BJ (cell line): ENCODE measurements around the gene YIF1B. TPM values are rescaled to one million over a fixed set of nuclear protein-coding genes. Genes with fewer than 3 reads are reported as not detected.

ENCODE experiments used
- CTCF ChIA-PET: fragments of 350-600 bp; formaldehyde crosslinking; extraction: SDS; loops from one replicate; lab custom pipeline; 2021; ENCODE audit warnings: antibody characterized with exemption, inconsistent platforms; lab: Yijun Ruan, JAX
- POLR2A ChIA-PET: fragments of 300-600 bp; sonication (Branson Sonifier 250); formaldehyde crosslinking; extraction: SDS; loops from one replicate; lab custom pipeline; 2021; ENCODE audit warnings: antibody characterized with exemption; lab: Charles Lee
- DNase-seq: peaks from one replicate; pipeline ENCODE4 v3.0.0-alpha.2; 2011; ENCODE audit warnings: low read depth
- H3K27me3 ChIP-seq: 2 replicates; pipeline ENCODE4 v1.6.0; 2011; ENCODE audit warnings: low read length; ENCODE audit not compliant: control insufficient read depth, insufficient read depth
- H3K36me3 ChIP-seq: 2 replicates; pipeline ENCODE4 v1.5.1; 2011; ENCODE audit warnings: low read length; ENCODE audit not compliant: control insufficient read depth, insufficient read depth
- H3K4me3 ChIP-seq: 2 replicates; pipeline ENCODE4 v1.5.1; 2011; ENCODE audit warnings: low read depth, mild to moderate bottlenecking, control low read depth, low read length
- polyA plus RNA-seq: library from polyadenylated mRNA; depleted of rRNA; stranded (reverse); fragments of >200 nt; gene quantifications from 2 replicates; pipeline ENCODE4 v1.2.3, GENCODE V29; 2011
- TF ChIP-seq, protein P1 (sequence below): IDR thresholded peaks from 2 replicates; pipeline ENCODE4 v1.5.1; 2011; ENCODE audit warnings: low read depth, mild to moderate bottlenecking, control low read depth, inconsistent platforms, low read length, moderate library complexity; ENCODE audit not compliant: insufficient read depth

The YIF1B gene
- polyA plus RNA-seq, 1 experiment, result 211 TPM

GRCh38 chr19:38294090-38294489 is 21.7 kb downstream of the YIF1B start:
- no peak overlapping the region for H3K4me3 ChIP-seq
- DNase-seq, result no peak
- no peaks in the 10 kb centered on the region for H3K36me3 ChIP-seq
- TF ChIP-seq, protein P1, sequence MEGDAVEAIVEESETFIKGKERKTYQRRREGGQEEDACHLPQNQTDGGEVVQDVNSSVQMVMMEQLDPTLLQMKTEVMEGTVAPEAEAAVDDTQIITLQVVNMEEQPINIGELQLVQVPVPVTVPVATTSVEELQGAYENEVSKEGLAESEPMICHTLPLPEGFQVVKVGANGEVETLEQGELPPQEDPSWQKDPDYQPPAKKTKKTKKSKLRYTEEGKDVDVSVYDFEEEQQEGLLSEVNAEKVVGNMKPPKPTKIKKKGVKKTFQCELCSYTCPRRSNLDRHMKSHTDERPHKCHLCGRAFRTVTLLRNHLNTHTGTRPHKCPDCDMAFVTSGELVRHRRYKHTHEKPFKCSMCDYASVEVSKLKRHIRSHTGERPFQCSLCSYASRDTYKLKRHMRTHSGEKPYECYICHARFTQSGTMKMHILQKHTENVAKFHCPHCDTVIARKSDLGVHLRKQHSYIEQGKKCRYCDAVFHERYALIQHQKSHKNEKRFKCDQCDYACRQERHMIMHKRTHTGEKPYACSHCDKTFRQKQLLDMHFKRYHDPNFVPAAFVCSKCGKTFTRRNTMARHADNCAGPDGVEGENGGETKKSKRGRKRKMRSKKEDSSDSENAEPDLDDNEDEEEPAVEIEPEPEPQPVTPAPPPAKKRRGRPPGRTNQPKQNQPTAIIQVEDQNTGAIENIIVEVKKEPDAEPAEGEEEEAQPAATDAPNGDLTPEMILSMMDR, result no peak
- CTCF ChIA-PET, result interaction anchor here (1.5 to 1.6 kb wide), 2 partner anchors 11 to 12 kb away, joined by 3 read pairs; no protein-coding TSS in a partner anchor
- POLR2A ChIA-PET, result no interaction called here
- H3K27me3 ChIP-seq, result peaks cover 2% of the 10 kb centered on the region

DNA sequence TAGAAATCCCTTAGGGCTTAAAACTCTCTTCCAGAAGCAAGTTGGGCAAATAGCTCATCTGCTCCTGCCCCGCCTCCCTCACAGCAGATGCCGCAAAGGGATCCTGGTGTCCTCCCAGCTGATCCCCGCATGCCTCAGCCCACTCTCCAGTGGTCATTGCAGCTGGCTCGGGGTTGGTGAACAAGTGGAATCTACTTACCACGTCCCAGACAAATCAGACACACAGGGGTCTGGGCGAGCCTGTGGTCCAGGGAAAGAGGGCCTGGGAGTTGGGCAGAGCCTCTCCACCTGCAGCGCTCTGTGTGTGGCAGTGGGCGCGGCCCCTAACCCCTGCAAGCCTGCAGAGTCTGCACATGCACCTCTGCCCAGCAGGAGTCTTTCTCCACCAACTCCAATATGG is 22.5 kb downstream of the YIF1B start:
- Histone ChIP-seq H3K27me3 (peaks cover 2% of the 10 kb centered on the region), H3K36me3 (no peaks in the 10 kb centered on the region), H3K4me3 (no peak overlapping the region)
- no peak for DNase-seq
- POLR2A ChIA-PET, result no interaction called here
- CTCF ChIA-PET, result interaction anchor here (0.9 to 1.6 kb wide), 2 partner anchors 11 to 49 kb away, joined by 3 read pairs; no protein-coding TSS in a partner anchor
- TF ChIP-seq, protein P1, result no peak

GRCh38 chr19:38291855-38292254 is 23.9 kb downstream of the YIF1B start:
- ChIA-PET POLR2A (no interaction called here), CTCF (interaction anchor here (0.9 to 1.2 kb wide), 2 partner anchors 46 to 82 kb away, joined by 3 read pairs; partner anchors contain the start of gene PSMD8)
- Histone ChIP-seq H3K36me3 (no peaks in the 10 kb centered on the region), H3K4me3 (no peak overlapping the region), H3K27me3 (peaks cover 2% of the 10 kb centered on the region)
- TF ChIP-seq, protein P1, result peak; percentile 24; the same call in 1 of the 2 replicates
- DNase-seq, result no peak

GRCh38 chr19:38290631-38291147 is 25.1 kb downstream of the YIF1B start:
- Histone ChIP-seq H3K36me3 (no peaks in the 10 kb centered on the region), H3K4me3 (no peak overlapping the region), H3K27me3 (no peaks in the 10 kb centered on the region)
- TF ChIP-seq, protein P1, result no peak
- CTCF ChIA-PET, result interaction anchor here (1.0 to 2.6 kb wide), 6 partner anchors 23 to 47 kb away, joined by 3 to 7 read pairs (median 4); partner anchors contain the start of genes CATSPERG and PPP1R14A
- POLR2A ChIA-PET, result interaction anchor here (0.6 to 0.7 kb wide), 2 partner anchors 20 to 74 kb away, joined by 3 to 4 read pairs; no protein-coding TSS in a partner anchor
- DNase-seq, result peak; percentile 87

DNA sequence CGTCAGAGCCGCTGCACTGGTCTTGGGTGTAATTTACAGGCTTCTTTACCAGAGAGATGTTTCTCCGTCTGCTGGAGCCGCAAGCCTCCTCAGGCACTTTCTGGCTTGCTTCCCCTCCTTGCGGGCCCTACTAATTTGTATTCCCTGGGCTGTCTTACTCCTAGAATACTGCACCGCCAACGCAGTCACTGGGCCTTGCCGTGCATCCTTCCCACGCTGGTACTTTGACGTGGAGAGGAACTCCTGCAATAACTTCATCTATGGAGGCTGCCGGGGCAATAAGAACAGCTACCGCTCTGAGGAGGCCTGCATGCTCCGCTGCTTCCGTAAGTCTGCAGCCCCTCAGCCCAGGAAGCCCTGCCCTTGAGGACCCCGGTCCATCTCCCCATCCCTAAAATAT is 25.8 kb downstream of the YIF1B start:
- H3K4me3 ChIP-seq, result no peak overlapping the region
- TF ChIP-seq, protein P1, result no peak
- no peaks in the 10 kb centered on the region for H3K27me3 ChIP-seq
- CTCF ChIA-PET, result interaction anchor here (1.0 to 2.6 kb wide), 5 partner anchors 23 to 46 kb away, joined by 3 to 7 read pairs (median 4); partner anchors contain the start of genes CATSPERG and PPP1R14A
- no peaks in the 10 kb centered on the region for H3K36me3 ChIP-seq
- POLR2A ChIA-PET, result interaction anchor here (0.7 kb wide), 1 partner anchor 73 kb away, joined by 3 read pairs; no protein-coding TSS in a partner anchor
- no peak for DNase-seq
